Fibroblast of lung (primary cell): ENCODE data around the gene GNPAT. TPM values are rescaled to one million over a fixed set of nuclear protein-coding genes. Genes with fewer than 3 reads are reported as not detected.

Experiments used
- DNase-seq, 2 donors: peaks; one replicate each; pipeline versions ENCODE4 v3.0.0 to v3.0.0-alpha.2; 2010; ENCODE audit warnings: low read depth in 2 of 2
- H2AFZ ChIP-seq: 2 replicates; pipeline ENCODE4 v1.5.1; 2012; ENCODE audit warnings: low read length, control low read depth, inconsistent platforms
- H3K27ac ChIP-seq: 2 replicates; pipeline ENCODE4 v1.5.1; 2011; ENCODE audit warnings: low read length, control low read depth; ENCODE audit not compliant: insufficient read depth
- H3K27me3 ChIP-seq: 2 replicates; pipeline ENCODE4 v1.5.1; 2011; ENCODE audit warnings: mild to moderate bottlenecking, low read length; ENCODE audit not compliant: control insufficient read depth, insufficient read depth
- H3K36me3 ChIP-seq: 2 replicates; pipeline ENCODE4 v1.5.1; 2011; ENCODE audit warnings: low read length; ENCODE audit not compliant: control insufficient read depth, insufficient read depth
- H3K4me1 ChIP-seq: 2 replicates; pipeline ENCODE4 v1.5.1; 2011; ENCODE audit warnings: low read length; ENCODE audit not compliant: control insufficient read depth, insufficient read depth; ENCODE audit errors: extremely low read depth
- H3K4me2 ChIP-seq: 2 replicates; pipeline ENCODE4 v1.5.1; 2011; ENCODE audit warnings: low read length, control low read depth; ENCODE audit not compliant: insufficient read depth; ENCODE audit errors: extremely low read depth
- H3K4me3 ChIP-seq, 4 experiments: fragments of 200-600 bp in 1 of 4; sonication (generic) in 1 of 4; replicated peaks in 1 of 4; 2 replicates each; pipeline ENCODE4 v1.5.1; 2011 to 2016; ENCODE audit warnings: low read length in 4 of 4, low read depth in 3 of 4, mild to moderate bottlenecking in 3 of 4, control low read depth in 2 of 4, inconsistent platforms in 1 of 4, mixed read lengths in 1 of 4; ENCODE audit not compliant: insufficient read depth in 1 of 4; ENCODE audit errors: control extremely low read depth in 1 of 4
- H3K79me2 ChIP-seq: 2 replicates; pipeline ENCODE4 v1.5.1; 2012; ENCODE audit warnings: mild to moderate bottlenecking, low read length, inconsistent platforms; ENCODE audit not compliant: control insufficient read depth, insufficient read depth
- H3K9ac ChIP-seq: 2 replicates; pipeline ENCODE4 v1.5.1; 2011; ENCODE audit warnings: mild to moderate bottlenecking, low read length, control low read depth; ENCODE audit not compliant: insufficient read depth
- H3K9me3 ChIP-seq: 2 replicates; pipeline ENCODE4 v1.5.1; 2012; ENCODE audit warnings: low read depth, low read length; ENCODE audit not compliant: control insufficient read depth, insufficient read depth
- H4K20me1 ChIP-seq: 2 replicates; pipeline ENCODE4 v1.5.1; 2011; ENCODE audit warnings: low read length; ENCODE audit not compliant: control insufficient read depth, insufficient read depth; ENCODE audit errors: extremely low read depth
- EZH2 ChIP-seq: IDR thresholded peaks from 2 replicates; pipeline ENCODE4 v1.5.1; 2012; ENCODE audit warnings: low read length, control low read depth, mild to moderate bottlenecking; ENCODE audit errors: missing control alignments
- polyA plus RNA-seq, 2 donors: library from polyadenylated mRNA; depleted of rRNA in 1 of 2; stranded (reverse) in 1 of 2; unstranded in 1 of 2; fragments of >200 nt; gene quantifications; 2 replicates each; pipeline ENCODE4 v1.2.1, GENCODE V29; 2011 to 2012; ENCODE audit warnings: missing spikeins in 1 of 2
- total RNA-seq: library from RNA; depleted of rRNA; stranded (reverse); fragments of >200 nt; gene quantifications from 2 replicates; pipeline ENCODE4 v1.2.1, GENCODE V29; 2014
- TF ChIP-seq, protein P1 (sequence below), 2 donors: IDR thresholded peaks in 1 of 2; conservative IDR thresholded peaks in 1 of 2; 1 replicate in 1 of 2; 2 replicates in 1 of 2; pipeline ENCODE4 v1.5.1; 2011 to 2012; ENCODE audit warnings: low read length in 2 of 2, control low read depth in 1 of 2, inconsistent platforms in 1 of 2, low read depth in 1 of 2, mild to moderate bottlenecking in 1 of 2

GNPAT gene
- total and polyA plus RNA-seq, 2 donors (not counting 1 experiment from before 2014, with no cell fraction given), result 42.5 to 60.4 TPM

DNA sequence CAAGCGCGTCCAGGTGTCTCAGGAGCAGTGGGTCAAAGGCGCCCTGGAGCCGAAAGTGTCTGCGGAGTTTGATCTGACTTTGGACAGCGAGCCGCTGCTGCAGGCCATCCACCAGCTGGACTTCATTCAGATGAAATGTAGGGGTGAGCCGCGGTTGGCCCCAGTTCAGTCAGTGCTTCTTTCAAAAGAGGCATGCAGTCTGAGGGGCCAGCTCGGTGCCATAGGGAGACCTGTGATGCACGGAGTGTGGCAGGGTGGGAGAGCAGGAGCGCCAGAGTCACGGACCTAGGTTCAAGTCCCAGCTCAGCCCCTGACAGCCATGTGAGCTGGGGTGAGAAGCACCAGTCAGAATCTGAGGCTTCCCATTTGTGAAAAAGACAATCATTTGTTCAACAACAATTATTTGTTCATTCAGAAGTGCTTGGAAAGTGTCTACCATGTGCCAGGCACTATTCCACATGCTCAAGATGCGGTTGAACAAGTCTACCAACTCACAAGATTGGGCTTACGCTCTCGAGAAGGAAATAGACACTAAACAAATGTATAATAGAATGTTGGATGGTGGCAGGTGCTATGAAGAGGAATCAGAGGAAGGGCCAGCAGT lies 39.5 kb upstream of the GNPAT start:
- Histone ChIP-seq H3K4me2 (no peak overlapping the region), H3K79me2 (no peaks in the 10 kb centered on the region), H3K4me3 (no peak overlapping the region), H3K27me3 (peaks cover 2% of the 10 kb centered on the region), H4K20me1 (no peaks in the 10 kb centered on the region), H2AFZ (no peak overlapping the region), H3K9me3 (no peaks in the 10 kb centered on the region), H3K9ac (no peak overlapping the region), H3K36me3 (no peaks in the 10 kb centered on the region), H3K27ac (no peak overlapping the region), H3K4me1 (no peaks in the 10 kb centered on the region)
- DNase-seq, result no peak
- TF ChIP-seq, protein P1, sequence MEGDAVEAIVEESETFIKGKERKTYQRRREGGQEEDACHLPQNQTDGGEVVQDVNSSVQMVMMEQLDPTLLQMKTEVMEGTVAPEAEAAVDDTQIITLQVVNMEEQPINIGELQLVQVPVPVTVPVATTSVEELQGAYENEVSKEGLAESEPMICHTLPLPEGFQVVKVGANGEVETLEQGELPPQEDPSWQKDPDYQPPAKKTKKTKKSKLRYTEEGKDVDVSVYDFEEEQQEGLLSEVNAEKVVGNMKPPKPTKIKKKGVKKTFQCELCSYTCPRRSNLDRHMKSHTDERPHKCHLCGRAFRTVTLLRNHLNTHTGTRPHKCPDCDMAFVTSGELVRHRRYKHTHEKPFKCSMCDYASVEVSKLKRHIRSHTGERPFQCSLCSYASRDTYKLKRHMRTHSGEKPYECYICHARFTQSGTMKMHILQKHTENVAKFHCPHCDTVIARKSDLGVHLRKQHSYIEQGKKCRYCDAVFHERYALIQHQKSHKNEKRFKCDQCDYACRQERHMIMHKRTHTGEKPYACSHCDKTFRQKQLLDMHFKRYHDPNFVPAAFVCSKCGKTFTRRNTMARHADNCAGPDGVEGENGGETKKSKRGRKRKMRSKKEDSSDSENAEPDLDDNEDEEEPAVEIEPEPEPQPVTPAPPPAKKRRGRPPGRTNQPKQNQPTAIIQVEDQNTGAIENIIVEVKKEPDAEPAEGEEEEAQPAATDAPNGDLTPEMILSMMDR (conservative IDR thresholded peaks at IDR 0.05 in 1 of 2, IDR thresholded peaks at IDR 0.05 in 1 of 2; ENCODE audit: low read depth in 1 of 2, low read length in 2 of 2), result no peak
- TF ChIP-seq EZH2, result no peak

DNA sequence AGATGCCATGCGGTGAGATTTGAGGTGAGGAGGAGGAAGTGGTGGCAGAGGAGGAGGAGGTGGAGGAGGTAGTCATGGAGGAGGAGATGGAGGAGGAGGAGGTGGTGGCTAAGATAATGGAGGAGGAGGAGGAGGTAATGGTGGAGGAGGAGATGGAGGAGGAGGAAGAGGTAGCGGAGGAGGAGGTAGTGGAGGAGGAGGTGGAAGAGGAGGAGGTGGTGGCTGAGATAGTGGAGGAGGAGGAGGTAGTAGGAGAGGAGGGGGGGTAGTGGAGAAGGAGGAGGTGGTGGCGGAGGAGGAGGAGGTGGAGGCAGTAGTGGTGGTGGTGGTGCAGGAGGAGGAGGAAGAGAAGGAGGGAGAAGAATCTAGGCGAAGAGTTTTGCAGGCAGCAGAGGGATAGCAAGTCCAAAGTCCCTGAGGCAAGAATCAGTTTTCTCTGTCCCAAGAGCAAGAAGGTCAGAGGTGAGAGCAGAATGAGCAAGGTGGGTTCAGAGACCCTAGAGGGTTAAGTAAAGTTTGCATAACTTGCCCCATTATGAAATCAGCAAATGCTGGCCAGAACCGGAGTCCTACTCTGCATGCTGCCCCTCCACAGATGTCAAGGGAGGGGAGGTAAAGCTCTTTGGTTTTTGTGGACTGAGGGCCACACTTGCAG lies 38.9 kb upstream of the GNPAT start:
- H3K36me3 ChIP-seq, result no peaks in the 10 kb centered on the region
- no peak overlapping the region for H3K4me3 ChIP-seq
- H3K4me1 ChIP-seq, result no peaks in the 10 kb centered on the region

GRCh38 chr1:231203259-231204057 lies 37.6 kb upstream of the GNPAT start:
- H3K4me1 ChIP-seq, result no peaks in the 10 kb centered on the region
- no peaks in the 10 kb centered on the region for H3K9me3 ChIP-seq
- no peaks in the 10 kb centered on the region for H3K36me3 ChIP-seq
- H3K4me2 ChIP-seq, result no peak overlapping the region
- no peak overlapping the region for H3K4me3 ChIP-seq
- no peak overlapping the region for H3K9ac ChIP-seq
- TF ChIP-seq, protein P1 (conservative IDR thresholded peaks at IDR 0.05 in 1 of 2, IDR thresholded peaks at IDR 0.05 in 1 of 2; ENCODE audit: low read depth in 1 of 2, low read length in 2 of 2), result no peak
- no peak for TF ChIP-seq EZH2
- no peak for DNase-seq
- peaks cover 2% of the 10 kb centered on the region for H3K27me3 ChIP-seq
- H3K27ac ChIP-seq, result no peak overlapping the region
- H2AFZ ChIP-seq, result no peak overlapping the region
- no peaks in the 10 kb centered on the region for H3K79me2 ChIP-seq
- H4K20me1 ChIP-seq, result no peaks in the 10 kb centered on the region

More for the DNA sequence above, 38.9 kb upstream of the GNPAT start:
- H3K27me3 ChIP-seq, result peaks cover 2% of the 10 kb centered on the region
- no peak overlapping the region for H2AFZ ChIP-seq
- H3K4me2 ChIP-seq, result no peak overlapping the region
- no peaks in the 10 kb centered on the region for H3K9me3 ChIP-seq
- no peak overlapping the region for H3K9ac ChIP-seq
- no peaks in the 10 kb centered on the region for H4K20me1 ChIP-seq
- no peak for TF ChIP-seq EZH2
- TF ChIP-seq, protein P1 (conservative IDR thresholded peaks at IDR 0.05 in 1 of 2, IDR thresholded peaks at IDR 0.05 in 1 of 2; ENCODE audit: low read depth in 1 of 2, low read length in 2 of 2), result no peak
- DNase-seq, result no peak
- no peak overlapping the region for H3K27ac ChIP-seq
- H3K79me2 ChIP-seq, result no peaks in the 10 kb centered on the region
